HEK293 (cell line): ENCODE results near the gene ATRAID.

Experiments
- CTCF ChIA-PET: fragments of 350-600 bp; formaldehyde crosslinking; extraction: SDS; loops from one replicate; lab custom pipeline; 2021; ENCODE audit warnings: antibody characterized with exemption; lab: Yijun Ruan, JAX
- POLR2A ChIA-PET: fragments of 300-600 bp; formaldehyde crosslinking; extraction: SDS; loops from one replicate; lab custom pipeline; 2020; ENCODE audit warnings: antibody characterized with exemption, inconsistent platforms; lab: Yijun Ruan, JAX
- H3K27ac ChIP-seq: fragments of 200-500 bp; sonication (Bioruptor generic); 2 replicates; pipeline ENCODE4 v1.5.1; 2014; ENCODE audit warnings: low read depth, low read length, control low read depth, inconsistent platforms; ENCODE audit errors: extremely low read depth
- H3K36me3 ChIP-seq, 2 experiments: fragments of 200-500 bp in 1 of 2; sonication (Bioruptor generic) in 1 of 2; 1 replicate in 1 of 2; 2 replicates in 1 of 2; pipeline ENCODE4 v1.5.1; 2014 to 2017; ENCODE audit warnings: inconsistent platforms in 2 of 2, low read length in 2 of 2; ENCODE audit not compliant: control insufficient read depth in 2 of 2, insufficient read depth in 1 of 2
- H3K4me1 ChIP-seq: fragments of 200-500 bp; sonication (Bioruptor generic); 2 replicates; pipeline ENCODE4 v1.5.1; 2014; ENCODE audit warnings: mild to moderate bottlenecking, low read length, inconsistent platforms; ENCODE audit not compliant: control insufficient read depth, insufficient read depth
- H3K4me3 ChIP-seq: 2 replicates; pipeline ENCODE4 v1.5.1; 2011; ENCODE audit warnings: low read depth, mild to moderate bottlenecking, control low read depth, low read length, moderate library complexity
- H3K9me3 ChIP-seq: fragments of 200-500 bp; sonication (Bioruptor generic); 2 replicates; pipeline ENCODE4 v1.5.1; 2014; ENCODE audit warnings: low read depth, low read length, inconsistent platforms; ENCODE audit not compliant: control insufficient read depth, insufficient read depth
- MZF1 ChIP-seq: fragments of 450-650 bp; formaldehyde crosslinking; IDR thresholded peaks from 2 replicates; pipeline ENCODE4 v1.5.1; 2017; ENCODE audit warnings: missing biosample characterization, missing genetic modification characterization, borderline replicate concordance
- PBX3 ChIP-seq: sonication (generic); formaldehyde crosslinking; IDR thresholded peaks from 2 replicates; pipeline ENCODE4 v1.8.1; 2022; ENCODE audit warnings: mild to moderate bottlenecking, moderate library complexity, missing genetic modification reagents
- SP7 ChIP-seq: fragments of 450-650 bp; formaldehyde crosslinking; IDR thresholded peaks from 2 replicates; pipeline ENCODE4 v1.5.1; 2016; ENCODE audit warnings: missing biosample characterization, missing genetic modification characterization
- ZBTB17 ChIP-seq: fragments of 450-650 bp; formaldehyde crosslinking; IDR thresholded peaks from 2 replicates; pipeline ENCODE4 v1.5.1; 2016; ENCODE audit warnings: missing biosample characterization, missing genetic modification characterization
- ZBTB48 ChIP-seq: fragments of 450-650 bp; formaldehyde crosslinking; IDR thresholded peaks from 2 replicates; pipeline ENCODE4 v1.5.1; 2016; ENCODE audit warnings: missing biosample characterization, missing genetic modification characterization
- ZNF132 ChIP-seq: fragments of 450-650 bp; formaldehyde crosslinking; IDR thresholded peaks from 2 replicates; pipeline ENCODE4 v1.5.1; 2017; ENCODE audit warnings: missing biosample characterization, missing genetic modification characterization, borderline replicate concordance
- ZNF19 ChIP-seq: fragments of 450-650 bp; formaldehyde crosslinking; IDR thresholded peaks from 2 replicates; pipeline ENCODE4; 2016; ENCODE audit warnings: missing biosample characterization, missing genetic modification characterization, low read depth
- ZNF335 ChIP-seq: fragments of 450-650 bp; formaldehyde crosslinking; conservative IDR thresholded peaks from 2 replicates; pipeline ENCODE4 v1.5.1; 2016; ENCODE audit warnings: missing biosample characterization, missing genetic modification characterization
- ZNF433 ChIP-seq: fragments of 450-650 bp; formaldehyde crosslinking; IDR thresholded peaks from 2 replicates; pipeline ENCODE4 v1.5.1; 2016; ENCODE audit warnings: missing biosample characterization, missing genetic modification characterization, low read depth
- ZNF513 ChIP-seq: fragments of 450-650 bp; IDR thresholded peaks from 2 replicates; pipeline ENCODE4 v1.5.1; 2018; ENCODE audit warnings: missing biosample characterization, missing genetic modification characterization
- ZNF521 ChIP-seq: fragments of 450-650 bp; formaldehyde crosslinking; IDR thresholded peaks from 2 replicates; pipeline ENCODE4 v1.5.1; 2017; ENCODE audit warnings: missing biosample characterization, mild to moderate bottlenecking, missing genetic modification characterization
- ZNF530 ChIP-seq: fragments of 450-650 bp; formaldehyde crosslinking; IDR thresholded peaks from 2 replicates; pipeline ENCODE4 v1.5.1; 2016; ENCODE audit warnings: low read depth, missing biosample characterization, missing genetic modification characterization
- ZNF561 ChIP-seq: fragments of 450-650 bp; IDR thresholded peaks from 2 replicates; pipeline ENCODE4 v1.5.1; 2018; ENCODE audit warnings: missing biosample characterization, missing genetic modification characterization, borderline replicate concordance
- ZNF600 ChIP-seq: fragments of 450-650 bp; formaldehyde crosslinking; IDR thresholded peaks from 2 replicates; pipeline ENCODE4 v1.5.1; 2016; ENCODE audit warnings: missing biosample characterization, missing genetic modification characterization
- ZNF707 ChIP-seq: fragments of 450-650 bp; formaldehyde crosslinking; IDR thresholded peaks from 2 replicates; pipeline ENCODE4 v1.5.1; 2016; ENCODE audit warnings: missing biosample characterization, missing genetic modification characterization
- ZNF747 ChIP-seq: fragments of 450-650 bp; formaldehyde crosslinking; IDR thresholded peaks from 2 replicates; pipeline ENCODE4 v1.5.1; 2016; ENCODE audit warnings: missing biosample characterization, missing genetic modification characterization
- TF ChIP-seq, protein P1 (sequence below): fragments of 450-650 bp; formaldehyde crosslinking; IDR thresholded peaks from 2 replicates; pipeline ENCODE4 v1.5.1; 2016; ENCODE audit warnings: missing biosample characterization, missing genetic modification characterization
- TF ChIP-seq, protein P2 (sequence below): fragments of 450-650 bp; formaldehyde crosslinking; IDR thresholded peaks from 2 replicates; pipeline ENCODE4 v1.5.1; 2017; ENCODE audit warnings: missing biosample characterization, mild to moderate bottlenecking, missing genetic modification characterization, moderate library complexity
- TF ChIP-seq, protein P3 (sequence below): fragments of 450-650 bp; formaldehyde crosslinking; IDR thresholded peaks from 2 replicates; pipeline ENCODE4 v1.5.1; 2016; ENCODE audit warnings: missing biosample characterization, missing genetic modification characterization
- TF ChIP-seq, protein P4 (sequence below): fragments of 450-650 bp; formaldehyde crosslinking; IDR thresholded peaks from 2 replicates; pipeline ENCODE4 v1.5.1; 2017; ENCODE audit warnings: missing biosample characterization, missing genetic modification characterization

Gene ATRAID

DNA sequence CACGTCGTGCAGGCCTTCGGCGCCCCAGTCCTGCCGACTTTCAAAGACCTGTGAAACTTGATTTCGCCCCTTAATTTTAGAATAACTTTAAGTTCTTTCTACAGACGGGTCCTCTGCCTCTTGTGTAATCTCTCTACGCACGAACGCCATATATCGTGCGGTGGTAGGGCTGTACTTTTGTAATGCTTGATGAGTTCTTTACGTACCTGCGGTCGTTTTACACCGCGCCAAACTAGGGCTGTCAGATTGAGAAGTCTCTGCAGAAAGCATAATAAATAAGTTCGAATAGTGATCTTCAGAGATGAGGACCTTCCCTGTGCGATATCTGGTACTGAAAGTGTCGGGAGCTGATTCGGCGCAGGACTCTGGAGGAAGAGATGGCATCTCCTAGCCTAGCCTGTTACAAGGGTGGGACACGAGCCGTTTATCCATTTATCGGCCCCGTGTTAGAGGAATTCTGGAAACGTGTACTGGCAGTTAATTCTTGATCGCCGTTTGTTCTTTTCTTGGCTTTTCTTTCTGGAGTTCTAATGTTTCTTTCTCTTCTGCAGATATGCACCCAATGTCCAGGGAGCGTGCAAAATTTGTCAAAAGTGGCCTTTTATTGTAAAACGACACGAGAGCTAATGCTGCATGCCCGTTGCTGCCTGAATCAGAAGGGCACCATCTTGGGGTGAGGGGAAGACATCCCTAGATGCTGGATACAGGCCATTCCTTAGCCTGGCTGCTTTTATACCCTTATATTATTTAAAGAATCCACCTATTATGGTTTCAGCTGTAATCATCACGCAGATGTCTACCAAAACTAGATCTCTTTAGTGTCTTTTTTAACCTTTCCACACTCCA lies 1.0 kb downstream of the ATRAID start:
- CTCF ChIA-PET, result interaction anchor here (0.5 to 0.6 kb wide), 2 partner anchors 93 to 122 kb away, joined by 3 to 4 read pairs; no protein-coding TSS in a partner anchor

GRCh38 chr2:27214941-27215340 lies 3.1 kb downstream of the ATRAID start:
- no peaks in the 10 kb centered on the region for H3K9me3 ChIP-seq
- H3K27ac ChIP-seq, result no peak overlapping the region
- ChIA-PET CTCF (interaction anchor here (0.9 kb wide), 1 partner anchor 130 kb away, joined by 3 read pairs; no protein-coding TSS in a partner anchor), POLR2A (no interaction called here)
- no peak overlapping the region for H3K4me3 ChIP-seq
- TF ChIP-seq ZNF433 (tag by site-specific recombination) (no peak), ZNF513 (tag by site-specific recombination) (no peak), ZNF747 (tag by site-specific recombination) (no peak), SP7 (tag by site-specific recombination) (no peak), ZNF132 (no peak), ZNF19 (tag by site-specific recombination) (no peak), ZNF707 (tag by site-specific recombination) (no peak), ZNF561 (tag by site-specific recombination) (no peak), PBX3 (CRISPR knock-in tag) (no peak), ZNF530 (tag by site-specific recombination) (no peak)
- H3K36me3 ChIP-seq, result peaks cover 15 to 57% of the 10 kb centered on the region in 2 experiments; a peak in 2 of 3 replicates
- peaks cover 2% of the 10 kb centered on the region; the same call in 1 of the 2 replicates for H3K4me1 ChIP-seq

More for the DNA sequence above, 1.0 kb downstream of the ATRAID start:
- H3K27ac ChIP-seq, result peak overlapping the region; percentile 88
- H3K4me1 ChIP-seq, result peaks cover 2% of the 10 kb centered on the region; the same call in 1 of the 2 replicates
- peaks cover 6 to 59% of the 10 kb centered on the region in 2 experiments; a peak in 2 of 3 replicates for H3K36me3 ChIP-seq
- POLR2A ChIA-PET, result interaction anchor here (1.0 to 1.4 kb wide), 2 partner anchors 78 to 81 kb away, joined by 3 to 4 read pairs; partner anchors contain the start of gene PREB
- TF ChIP-seq, protein P1, sequence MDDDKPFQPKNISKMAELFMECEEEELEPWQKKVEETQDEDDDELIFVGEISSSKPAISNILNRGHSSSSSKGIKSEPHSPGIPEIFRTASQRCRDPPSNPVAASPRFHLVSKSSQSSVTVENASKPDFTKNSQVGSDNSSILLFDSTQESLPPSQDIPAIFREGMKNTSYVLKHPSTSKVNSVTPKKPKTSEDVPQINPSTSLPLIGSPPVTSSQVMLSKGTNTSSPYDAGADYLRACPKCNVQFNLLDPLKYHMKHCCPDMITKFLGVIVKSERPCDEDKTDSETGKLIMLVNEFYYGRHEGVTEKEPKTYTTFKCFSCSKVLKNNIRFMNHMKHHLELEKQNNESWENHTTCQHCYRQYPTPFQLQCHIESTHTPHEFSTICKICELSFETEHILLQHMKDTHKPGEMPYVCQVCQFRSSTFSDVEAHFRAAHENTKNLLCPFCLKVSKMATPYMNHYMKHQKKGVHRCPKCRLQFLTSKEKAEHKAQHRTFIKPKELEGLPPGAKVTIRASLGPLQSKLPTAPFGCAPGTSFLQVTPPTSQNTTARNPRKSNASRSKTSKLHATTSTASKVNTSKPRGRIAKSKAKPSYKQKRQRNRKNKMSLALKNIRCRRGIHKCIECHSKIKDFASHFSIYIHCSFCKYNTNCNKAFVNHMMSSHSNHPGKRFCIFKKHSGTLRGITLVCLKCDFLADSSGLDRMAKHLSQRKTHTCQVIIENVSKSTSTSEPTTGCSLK (tag by site-specific recombination), result no peak
- TF ChIP-seq ZBTB48 (tag by site-specific recombination), result peak; percentile 48; the same call in 1 of the 2 replicates
- peak; percentile 5; the same call in 1 of the 2 replicates for TF ChIP-seq ZNF335 (tag by site-specific recombination)
- no peak for TF ChIP-seq ZNF521 (tag by site-specific recombination)
- 0 out of 2 replicates have a peak, but pooled peaks have one; percentile 27 for TF ChIP-seq ZNF600
- TF ChIP-seq, protein P2, sequence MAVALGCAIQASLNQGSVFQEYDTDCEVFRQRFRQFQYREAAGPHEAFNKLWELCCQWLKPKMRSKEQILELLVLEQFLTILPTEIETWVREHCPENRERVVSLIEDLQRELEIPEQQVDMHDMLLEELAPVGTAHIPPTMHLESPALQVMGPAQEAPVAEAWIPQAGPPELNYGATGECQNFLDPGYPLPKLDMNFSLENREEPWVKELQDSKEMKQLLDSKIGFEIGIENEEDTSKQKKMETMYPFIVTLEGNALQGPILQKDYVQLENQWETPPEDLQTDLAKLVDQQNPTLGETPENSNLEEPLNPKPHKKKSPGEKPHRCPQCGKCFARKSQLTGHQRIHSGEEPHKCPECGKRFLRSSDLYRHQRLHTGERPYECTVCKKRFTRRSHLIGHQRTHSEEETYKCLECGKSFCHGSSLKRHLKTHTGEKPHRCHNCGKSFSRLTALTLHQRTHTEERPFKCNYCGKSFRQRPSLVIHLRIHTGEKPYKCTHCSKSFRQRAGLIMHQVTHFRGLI, result 0 out of 2 replicates have a peak, but pooled peaks have one; percentile 11
- TF ChIP-seq ZBTB17, result peak; percentile 74
- TF ChIP-seq MZF1 (tag by site-specific recombination), result peak; percentile 80; the same call in 1 of the 2 replicates
- TF ChIP-seq, protein P3, sequence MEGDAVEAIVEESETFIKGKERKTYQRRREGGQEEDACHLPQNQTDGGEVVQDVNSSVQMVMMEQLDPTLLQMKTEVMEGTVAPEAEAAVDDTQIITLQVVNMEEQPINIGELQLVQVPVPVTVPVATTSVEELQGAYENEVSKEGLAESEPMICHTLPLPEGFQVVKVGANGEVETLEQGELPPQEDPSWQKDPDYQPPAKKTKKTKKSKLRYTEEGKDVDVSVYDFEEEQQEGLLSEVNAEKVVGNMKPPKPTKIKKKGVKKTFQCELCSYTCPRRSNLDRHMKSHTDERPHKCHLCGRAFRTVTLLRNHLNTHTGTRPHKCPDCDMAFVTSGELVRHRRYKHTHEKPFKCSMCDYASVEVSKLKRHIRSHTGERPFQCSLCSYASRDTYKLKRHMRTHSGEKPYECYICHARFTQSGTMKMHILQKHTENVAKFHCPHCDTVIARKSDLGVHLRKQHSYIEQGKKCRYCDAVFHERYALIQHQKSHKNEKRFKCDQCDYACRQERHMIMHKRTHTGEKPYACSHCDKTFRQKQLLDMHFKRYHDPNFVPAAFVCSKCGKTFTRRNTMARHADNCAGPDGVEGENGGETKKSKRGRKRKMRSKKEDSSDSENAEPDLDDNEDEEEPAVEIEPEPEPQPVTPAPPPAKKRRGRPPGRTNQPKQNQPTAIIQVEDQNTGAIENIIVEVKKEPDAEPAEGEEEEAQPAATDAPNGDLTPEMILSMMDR (tag by site-specific recombination), result peak; percentile 27; the same call in 1 of the 2 replicates
- TF ChIP-seq, protein P4, sequence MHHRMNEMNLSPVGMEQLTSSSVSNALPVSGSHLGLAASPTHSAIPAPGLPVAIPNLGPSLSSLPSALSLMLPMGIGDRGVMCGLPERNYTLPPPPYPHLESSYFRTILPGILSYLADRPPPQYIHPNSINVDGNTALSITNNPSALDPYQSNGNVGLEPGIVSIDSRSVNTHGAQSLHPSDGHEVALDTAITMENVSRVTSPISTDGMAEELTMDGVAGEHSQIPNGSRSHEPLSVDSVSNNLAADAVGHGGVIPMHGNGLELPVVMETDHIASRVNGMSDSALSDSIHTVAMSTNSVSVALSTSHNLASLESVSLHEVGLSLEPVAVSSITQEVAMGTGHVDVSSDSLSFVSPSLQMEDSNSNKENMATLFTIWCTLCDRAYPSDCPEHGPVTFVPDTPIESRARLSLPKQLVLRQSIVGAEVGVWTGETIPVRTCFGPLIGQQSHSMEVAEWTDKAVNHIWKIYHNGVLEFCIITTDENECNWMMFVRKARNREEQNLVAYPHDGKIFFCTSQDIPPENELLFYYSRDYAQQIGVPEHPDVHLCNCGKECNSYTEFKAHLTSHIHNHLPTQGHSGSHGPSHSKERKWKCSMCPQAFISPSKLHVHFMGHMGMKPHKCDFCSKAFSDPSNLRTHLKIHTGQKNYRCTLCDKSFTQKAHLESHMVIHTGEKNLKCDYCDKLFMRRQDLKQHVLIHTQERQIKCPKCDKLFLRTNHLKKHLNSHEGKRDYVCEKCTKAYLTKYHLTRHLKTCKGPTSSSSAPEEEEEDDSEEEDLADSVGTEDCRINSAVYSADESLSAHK (tag by site-specific recombination), result no peak
- H3K9me3 ChIP-seq, result no peaks in the 10 kb centered on the region
- H3K4me3 ChIP-seq, result peak overlapping the region; percentile 93
